Smooth muscle cell (in vitro differentiated cells): ENCODE data around the gene CBLC. TPM values are rescaled to one million over a fixed set of nuclear protein-coding genes. Genes with fewer than 3 reads are reported as not detected.

Experiments used
- DNase-seq: peaks from one replicate; lab custom pipeline; 2025; ENCODE audit not compliant: unreplicated experiment; lab: John Stamatoyannopoulos, UW
- H2AFZ ChIP-seq: fragments of 200-600 bp; sonication (generic); 2 replicates; pipeline ENCODE4 v1.6.0; 2016; ENCODE audit warnings: antibody characterized with exemption, low read depth, mild to moderate bottlenecking
- H3F3A ChIP-seq: fragments of 200-600 bp; sonication (generic); 2 replicates; pipeline ENCODE4 v1.6.0; 2017; ENCODE audit warnings: antibody characterized with exemption, low read depth
- H3K27ac ChIP-seq: fragments of 200-600 bp; sonication (generic); 2 replicates; pipeline ENCODE4 v1.5.1; 2016; ENCODE audit warnings: low read depth, mild to moderate bottlenecking
- H3K27me3 ChIP-seq: fragments of 200-600 bp; sonication (generic); 2 replicates; pipeline ENCODE4 v1.6.1; 2016; ENCODE audit warnings: low read depth, mild to moderate bottlenecking
- H3K36me3 ChIP-seq: fragments of 200-600 bp; sonication (generic); 2 replicates; pipeline ENCODE4 v1.5.1; 2016; ENCODE audit warnings: low read depth
- H3K4me1 ChIP-seq: fragments of 200-600 bp; sonication (generic); 2 replicates; pipeline ENCODE4 v1.5.1; 2016; ENCODE audit warnings: low read depth
- H3K4me2 ChIP-seq: fragments of 200-600 bp; sonication (generic); 2 replicates; pipeline ENCODE4 v1.6.0; 2016; ENCODE audit warnings: mild to moderate bottlenecking
- H3K4me3 ChIP-seq: fragments of 200-600 bp; sonication (generic); 2 replicates; pipeline ENCODE4 v1.5.1; 2016; ENCODE audit warnings: mild to moderate bottlenecking
- H3K79me2 ChIP-seq: fragments of 200-600 bp; sonication (generic); 2 replicates; pipeline ENCODE4 v1.6.0; 2016; ENCODE audit warnings: low read depth, mild to moderate bottlenecking
- H3K9ac ChIP-seq: fragments of 200-600 bp; sonication (generic); 2 replicates; pipeline ENCODE4 v1.6.0; 2016; ENCODE audit warnings: low read depth
- H3K9me3 ChIP-seq: fragments of 200-600 bp; sonication (generic); replicated peaks from 2 replicates; pipeline ENCODE4 v1.5.1; 2016; ENCODE audit warnings: low read depth
- H4K20me1 ChIP-seq: fragments of 200-600 bp; sonication (generic); 2 replicates; pipeline ENCODE4 v1.6.0; 2016; ENCODE audit warnings: low read depth
- WGBS: methylation state at CpG from one replicate; pipeline ENCODE4 v1.1.7; 2016; ENCODE audit warnings: low lambda C conversion rate; 5-methylcytosine and 5-hydroxymethylcytosine counted together
- polyA plus RNA-seq: library from polyadenylated mRNA; unstranded; fragments of >200 nt; fragmentation: Nextera tagmentation; extraction: Ambion mirVana; gene quantifications from 2 replicates; pipeline ENCODE4 v1.2.1, GENCODE V29; 2016
- total RNA-seq: library from RNA; depleted of rRNA; stranded (reverse); fragments of >200 nt; gene quantifications from 2 replicates; pipeline ENCODE4 v1.2.3, GENCODE V29; 2014
- TF ChIP-seq, protein P1 (sequence below): fragments of 200-600 bp; sonication (generic); IDR thresholded peaks from 2 replicates; pipeline ENCODE4 v1.5.1; 2017; ENCODE audit warnings: borderline replicate concordance, mild to moderate bottlenecking, antibody characterized with exemption; ENCODE audit not compliant: insufficient read depth, poor library complexity, severe bottlenecking

CBLC gene
- total and polyA plus RNA-seq, 2 experiments from 2014 or later, result 0.40 to 0.87 TPM

DNA sequence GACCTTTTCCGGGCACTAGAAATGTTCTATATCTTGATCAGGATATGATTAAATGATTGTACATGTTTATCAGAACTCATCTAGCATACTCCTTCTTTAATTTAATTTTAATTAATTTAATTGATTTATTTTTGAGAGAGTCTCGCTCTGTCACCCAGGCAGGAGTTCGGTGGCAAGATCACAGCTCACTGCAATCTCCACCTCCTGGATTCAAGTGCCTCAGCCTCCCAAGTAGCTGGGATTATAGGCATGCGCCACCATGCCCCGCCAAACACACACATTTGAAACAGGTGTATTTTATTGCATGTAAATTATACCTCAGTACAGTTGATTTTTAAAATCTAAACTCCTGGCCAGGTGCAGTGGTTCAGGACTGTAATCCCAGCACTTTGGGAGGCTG lies 46.6 kb upstream of the CBLC start:
- Histone ChIP-seq H2AFZ (no peak overlapping the region), H3K27me3 (no peaks in the 10 kb centered on the region), H3K27ac (no peak overlapping the region), H3K36me3 (no peaks in the 10 kb centered on the region), H3F3A (no peaks in the 10 kb centered on the region), H3K4me2 (no peak overlapping the region), H4K20me1 (no peaks in the 10 kb centered on the region), H3K4me1 (no peaks in the 10 kb centered on the region), H3K9me3 (no peaks in the 10 kb centered on the region), H3K79me2 (no peaks in the 10 kb centered on the region), H3K9ac (no peak overlapping the region), H3K4me3 (no peak overlapping the region)
- TF ChIP-seq, protein P1, sequence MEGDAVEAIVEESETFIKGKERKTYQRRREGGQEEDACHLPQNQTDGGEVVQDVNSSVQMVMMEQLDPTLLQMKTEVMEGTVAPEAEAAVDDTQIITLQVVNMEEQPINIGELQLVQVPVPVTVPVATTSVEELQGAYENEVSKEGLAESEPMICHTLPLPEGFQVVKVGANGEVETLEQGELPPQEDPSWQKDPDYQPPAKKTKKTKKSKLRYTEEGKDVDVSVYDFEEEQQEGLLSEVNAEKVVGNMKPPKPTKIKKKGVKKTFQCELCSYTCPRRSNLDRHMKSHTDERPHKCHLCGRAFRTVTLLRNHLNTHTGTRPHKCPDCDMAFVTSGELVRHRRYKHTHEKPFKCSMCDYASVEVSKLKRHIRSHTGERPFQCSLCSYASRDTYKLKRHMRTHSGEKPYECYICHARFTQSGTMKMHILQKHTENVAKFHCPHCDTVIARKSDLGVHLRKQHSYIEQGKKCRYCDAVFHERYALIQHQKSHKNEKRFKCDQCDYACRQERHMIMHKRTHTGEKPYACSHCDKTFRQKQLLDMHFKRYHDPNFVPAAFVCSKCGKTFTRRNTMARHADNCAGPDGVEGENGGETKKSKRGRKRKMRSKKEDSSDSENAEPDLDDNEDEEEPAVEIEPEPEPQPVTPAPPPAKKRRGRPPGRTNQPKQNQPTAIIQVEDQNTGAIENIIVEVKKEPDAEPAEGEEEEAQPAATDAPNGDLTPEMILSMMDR, result no peak
- WGBS, result 96% methylated on average over 5 of the region's 5 CpGs
- no peak for DNase-seq

DNA sequence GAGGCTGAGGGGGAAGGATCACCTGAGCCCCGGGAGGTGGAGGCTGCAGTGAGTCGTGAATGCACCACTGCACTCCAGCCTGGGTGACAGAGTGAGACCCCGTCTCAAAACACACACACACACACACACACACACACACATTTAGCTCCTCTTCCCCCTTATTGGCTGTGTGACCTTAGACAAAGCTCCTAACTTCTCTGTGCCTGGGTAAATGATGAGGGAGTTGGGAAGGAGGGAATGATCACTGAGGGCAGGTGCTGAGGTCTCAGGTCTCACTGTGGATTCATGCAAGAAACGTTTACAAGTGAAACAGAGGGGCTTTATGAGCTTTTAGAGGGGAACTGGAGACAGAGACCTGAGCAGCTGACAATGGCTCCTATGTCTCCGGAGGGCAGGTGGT lies 46.1 kb upstream of the CBLC start:
- Histone ChIP-seq H2AFZ (no peak overlapping the region), H3K4me1 (no peaks in the 10 kb centered on the region), H3K9me3 (no peaks in the 10 kb centered on the region), H3K27ac (no peak overlapping the region), H3K79me2 (no peaks in the 10 kb centered on the region), H3F3A (no peaks in the 10 kb centered on the region), H3K4me2 (no peak overlapping the region), H3K4me3 (no peak overlapping the region), H3K27me3 (no peaks in the 10 kb centered on the region), H3K36me3 (no peaks in the 10 kb centered on the region), H4K20me1 (no peaks in the 10 kb centered on the region), H3K9ac (no peak overlapping the region)
- 66% methylated on average over 4 of the region's 5 CpGs for WGBS
- TF ChIP-seq, protein P1, result no peak
- DNase-seq, result no peak

DNA sequence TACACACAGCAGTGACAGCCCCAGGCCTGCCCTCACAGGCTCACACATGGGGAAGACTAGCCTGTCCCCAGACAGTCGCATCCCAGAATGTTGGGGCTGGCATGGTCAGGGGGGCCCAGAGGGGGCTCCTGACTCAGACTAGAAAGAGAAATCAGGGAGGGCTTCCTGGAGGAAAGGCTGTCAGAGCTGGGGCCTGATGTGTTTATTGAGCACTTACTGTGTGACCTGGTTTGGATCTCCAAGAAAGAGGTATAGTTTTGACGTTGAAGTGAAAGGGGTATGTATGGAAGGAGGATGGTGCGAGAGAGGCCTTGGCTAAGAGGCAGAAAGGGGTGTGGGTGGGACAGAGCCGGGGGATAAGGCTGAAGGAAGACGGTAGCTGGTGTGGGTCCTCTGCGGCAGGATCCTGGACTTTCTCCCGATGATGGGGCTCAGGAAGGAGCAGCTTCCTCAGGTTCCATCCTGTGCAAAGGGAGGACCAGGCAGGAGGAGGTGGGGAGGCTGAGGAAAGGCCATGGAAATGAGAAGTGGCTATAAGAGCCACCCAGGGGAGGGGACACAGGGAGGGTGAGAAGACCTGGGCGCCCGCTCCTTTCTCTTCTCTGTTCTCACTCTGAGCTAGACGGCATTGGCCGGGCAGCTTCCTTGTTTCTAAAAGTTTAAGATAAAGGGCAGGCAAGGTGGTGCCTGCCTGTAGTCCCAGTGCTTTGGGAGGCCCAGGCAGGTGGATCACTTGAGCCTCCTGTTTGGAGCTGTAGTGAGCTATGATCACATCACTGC lies 45.3 kb upstream of the CBLC start:
- TF ChIP-seq, protein P1, result no peak
- H3K36me3 ChIP-seq, result no peaks in the 10 kb centered on the region
- no peaks in the 10 kb centered on the region for H3F3A ChIP-seq
- no peak overlapping the region for H3K27ac ChIP-seq
- no peaks in the 10 kb centered on the region for H3K9me3 ChIP-seq
- H3K4me1 ChIP-seq, result no peaks in the 10 kb centered on the region
- no peak for DNase-seq
- H3K9ac ChIP-seq, result no peak overlapping the region
- no peaks in the 10 kb centered on the region for H4K20me1 ChIP-seq
- WGBS, result 80% methylated on average over 11 of the region's 11 CpGs
- no peaks in the 10 kb centered on the region for H3K79me2 ChIP-seq
- no peaks in the 10 kb centered on the region for H3K27me3 ChIP-seq
- no peak overlapping the region for H3K4me2 ChIP-seq
- H2AFZ ChIP-seq, result no peak overlapping the region
- no peak overlapping the region for H3K4me3 ChIP-seq

DNA sequence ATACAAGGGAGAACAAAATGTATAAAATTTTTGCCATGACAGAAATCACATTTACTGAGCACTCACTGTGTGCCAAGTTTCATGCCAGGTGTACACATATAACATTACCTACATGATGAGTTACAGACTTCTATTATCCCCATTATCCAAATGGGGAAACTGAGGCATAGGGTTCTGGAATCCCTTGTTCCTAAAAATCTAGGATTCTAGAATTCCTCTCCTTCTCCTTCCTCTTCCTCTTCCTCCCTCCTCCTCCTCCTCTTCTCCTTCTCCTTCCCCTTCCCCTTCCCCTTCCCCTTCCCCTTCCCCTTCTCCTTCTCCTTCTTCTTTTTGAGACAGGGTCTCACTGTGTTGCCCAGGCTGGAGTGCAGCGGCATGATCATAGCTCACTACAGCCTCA lies 43.3 kb upstream of the CBLC start:
- 33% methylated on average over 1 of the region's 1 CpG for WGBS
- TF ChIP-seq, protein P1, result no peak
- no peak overlapping the region for H3K9ac ChIP-seq
- H3K4me1 ChIP-seq, result no peaks in the 10 kb centered on the region
- no peaks in the 10 kb centered on the region for H3F3A ChIP-seq
- H3K36me3 ChIP-seq, result no peaks in the 10 kb centered on the region
- no peaks in the 10 kb centered on the region for H3K9me3 ChIP-seq
- no peaks in the 10 kb centered on the region for H4K20me1 ChIP-seq
- no peaks in the 10 kb centered on the region for H3K27me3 ChIP-seq
- no peak overlapping the region for H2AFZ ChIP-seq
- no peak overlapping the region for H3K4me2 ChIP-seq
- DNase-seq, result no peak
- H3K27ac ChIP-seq, result no peak overlapping the region
- no peak overlapping the region for H3K4me3 ChIP-seq
- H3K79me2 ChIP-seq, result no peaks in the 10 kb centered on the region
